NCI-H524 treated with DMSO at 0.1 percent for 48 hours (cell line): ENCODE data around the gene AFG1L.
"Not testable (repeated sequence)": the region's sequence is repeated elsewhere in the genome, so short reads cannot be mapped to it uniquely, and the experiment has no call there.

Experiments
- DNase-seq: peaks from one replicate; lab custom pipeline; 2025; lab: John Stamatoyannopoulos, UW

AFG1L gene

GRCh38 chr6:108416047-108416833, 121.4 kb downstream of the AFG1L start:
- DNase-seq, result not testable (repeated sequence)

- no peak for DNase-seq
Observed at GRCh38 chr6:108417027-108417426, 122.2 kb downstream of the AFG1L start.

GRCh38 chr6:108419474-108419873, 124.6 kb downstream of the AFG1L start:
- no peak for DNase-seq

GRCh38 chr6:108419934-108420609, 125.2 kb downstream of the AFG1L start:
- DNase-seq, result no peak

GRCh38 chr6:108421366-108421765, 126.5 kb downstream of the AFG1L start:
- DNase-seq, result no peak

- DNase-seq, result no peak
Observed at GRCh38 chr6:108423982-108424705, 129.3 kb downstream of the AFG1L start.

- DNase-seq, result no peak
Observed at GRCh38 chr6:108425428-108425827, 130.6 kb downstream of the AFG1L start.

- DNase-seq, result no peak
Observed at GRCh38 chr6:108432143-108432542, 137.3 kb downstream of the AFG1L start.

GRCh38 chr6:108432792-108433191, 137.9 kb downstream of the AFG1L start:
- DNase-seq, result no peak

GRCh38 chr6:108434222-108434621, 139.4 kb downstream of the AFG1L start:
- DNase-seq, result no peak

GRCh38 chr6:108435391-108435790, 140.5 kb downstream of the AFG1L start:
- DNase-seq, result no peak

- no peak for DNase-seq
Observed at GRCh38 chr6:108436771-108437170, 141.9 kb downstream of the AFG1L start.

GRCh38 chr6:108437821-108438220, 143.0 kb downstream of the AFG1L start:
- DNase-seq, result no peak

- no peak for DNase-seq
Observed at GRCh38 chr6:108438918-108439317, 144.1 kb downstream of the AFG1L start.

- no peak for DNase-seq
Observed at GRCh38 chr6:108441141-108441540, 146.3 kb downstream of the AFG1L start.

- DNase-seq, result no peak
Observed at GRCh38 chr6:108442770-108443520, 148.1 kb downstream of the AFG1L start.

GRCh38 chr6:108446629-108447150, 151.8 kb downstream of the AFG1L start:
- no peak for DNase-seq

GRCh38 chr6:108448481-108448880, 153.6 kb downstream of the AFG1L start:
- no peak for DNase-seq

GRCh38 chr6:108449717-108450116, 154.9 kb downstream of the AFG1L start:
- not testable (repeated sequence) for DNase-seq

- no peak for DNase-seq
Observed at GRCh38 chr6:108451816-108452215, 157.0 kb downstream of the AFG1L start.

GRCh38 chr6:108452711-108453195, 157.9 kb downstream of the AFG1L start:
- DNase-seq, result no peak
